Gastrocnemius medialis (tissue), 4 donors: ENCODE results near the gene FAM83G. TPM values are rescaled to one million over a fixed set of nuclear protein-coding genes. Genes with fewer than 3 reads are reported as not detected.

Experiments
- ATAC-seq, 2 donors: fragments of 150-250 bp; one replicate each; pipeline ENCODE4 v1.9.1; 2016
- DNase-seq, 2 donors: peaks; one replicate each; pipeline ENCODE4 v3.0.0-alpha.2; 2019
- H3K27ac ChIP-seq, 4 donors: fragments of 200-600 bp; sonication (generic); 1 replicate in 1 of 4; 2 replicates in 3 of 4; pipeline ENCODE4 v1.5.1; 2016 to 2018; ENCODE audit warnings: mild to moderate bottlenecking in 2 of 4, moderate library complexity in 1 of 4
- H3K27me3 ChIP-seq, 3 donors: fragments of 200-600 bp; sonication (generic) in 2 of 3; 1 replicate in 1 of 3; 2 replicates in 2 of 3; pipeline versions ENCODE4 v1.5.1 to v1.6.0; 2016 to 2019; ENCODE audit warnings: mild to moderate bottlenecking in 1 of 3, moderate library complexity in 1 of 3
- H3K36me3 ChIP-seq, 2 donors: fragments of 200-600 bp; sonication (generic) in 1 of 2; one replicate each; pipeline ENCODE4 v1.5.1; 2017 to 2018
- H3K4me1 ChIP-seq, 2 donors: fragments of 200-600 bp; sonication (generic) in 1 of 2; one replicate each; pipeline ENCODE4 v1.5.1; 2016 to 2017; ENCODE audit warnings: mild to moderate bottlenecking in 2 of 2
- H3K4me3 ChIP-seq, 4 donors: fragments of 200-600 bp; sonication (generic) in 3 of 4; 1 replicate in 1 of 4; 2 replicates in 3 of 4; pipeline ENCODE4 v1.5.1; 2016 to 2019; ENCODE audit warnings: mild to moderate bottlenecking in 2 of 4
- H3K9me3 ChIP-seq, 3 donors: fragments of 200-600 bp; sonication (generic) in 2 of 3; 1 replicate in 1 of 3; 2 replicates in 2 of 3; pipeline ENCODE4 v1.5.1; 2016 to 2019
- POLR2A ChIP-seq, 2 donors: fragments of 450-650 bp; IDR thresholded peaks; one replicate each; pipeline ENCODE4 v1.6.1; 2017; ENCODE audit warnings: antibody characterized with exemption in 2 of 2, mild to moderate bottlenecking in 2 of 2, moderate library complexity in 2 of 2
- in situ Hi-C, 4 donors: fragments of 200-750 bp; cut with MboI; loops; one replicate each; pipeline versions ENCODE4 v1.15.0 to v1.8.0; 2017; ENCODE audit warnings: low sequenced_read_pairs in 4 of 4
- intact Hi-C: fragments of 100-400 bp; cut with DNase I; formaldehyde crosslinking; loops from one replicate; pipeline ENCODE4 v1.15.1; 2023; ENCODE audit warnings: low total_unique reads
- total RNA-seq, 4 donors: library from RNA; depleted of rRNA; stranded (reverse); fragments of >200 nt; gene quantifications; one replicate each; pipeline versions ENCODE4 v1.1.0 to v1.2.3, GENCODE V29; 2016
- TF ChIP-seq, protein P1 (sequence below), 5 experiments: fragments of 450-650 bp in 3 of 5; fragments of 200-600 bp in 2 of 5; sonication (generic) in 2 of 5; IDR thresholded peaks in 4 of 5; conservative IDR thresholded peaks in 1 of 5; 1 replicate in 4 of 5; 2 replicates in 1 of 5; pipeline ENCODE4 v1.5.1; 2016 to 2019; ENCODE audit warnings: antibody characterized with exemption in 5 of 5, mild to moderate bottlenecking in 3 of 5, moderate library complexity in 3 of 5

The FAM83G gene
- total RNA-seq, 4 donors from 2014 or later, result 8.2 to 25.6 (median 16.9) TPM

GRCh38 chr17:18999394-18999793 is 5.2 kb downstream of the FAM83G start:
- intact Hi-C loops, result no loop called here

GRCh38 chr17:18997650-18998196 is 6.8 kb downstream of the FAM83G start:
- TF ChIP-seq POLR2A (IDR thresholded peaks at IDR 0.05), result no peak
- TF ChIP-seq, protein P1, sequence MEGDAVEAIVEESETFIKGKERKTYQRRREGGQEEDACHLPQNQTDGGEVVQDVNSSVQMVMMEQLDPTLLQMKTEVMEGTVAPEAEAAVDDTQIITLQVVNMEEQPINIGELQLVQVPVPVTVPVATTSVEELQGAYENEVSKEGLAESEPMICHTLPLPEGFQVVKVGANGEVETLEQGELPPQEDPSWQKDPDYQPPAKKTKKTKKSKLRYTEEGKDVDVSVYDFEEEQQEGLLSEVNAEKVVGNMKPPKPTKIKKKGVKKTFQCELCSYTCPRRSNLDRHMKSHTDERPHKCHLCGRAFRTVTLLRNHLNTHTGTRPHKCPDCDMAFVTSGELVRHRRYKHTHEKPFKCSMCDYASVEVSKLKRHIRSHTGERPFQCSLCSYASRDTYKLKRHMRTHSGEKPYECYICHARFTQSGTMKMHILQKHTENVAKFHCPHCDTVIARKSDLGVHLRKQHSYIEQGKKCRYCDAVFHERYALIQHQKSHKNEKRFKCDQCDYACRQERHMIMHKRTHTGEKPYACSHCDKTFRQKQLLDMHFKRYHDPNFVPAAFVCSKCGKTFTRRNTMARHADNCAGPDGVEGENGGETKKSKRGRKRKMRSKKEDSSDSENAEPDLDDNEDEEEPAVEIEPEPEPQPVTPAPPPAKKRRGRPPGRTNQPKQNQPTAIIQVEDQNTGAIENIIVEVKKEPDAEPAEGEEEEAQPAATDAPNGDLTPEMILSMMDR (IDR thresholded peaks at IDR 0.05 in 4 of 5, conservative IDR thresholded peaks at IDR 0.05 in 1 of 5), result no peak
- Histone ChIP-seq H3K36me3 (no peaks in the 10 kb centered on the region), H3K27me3 (no peaks in the 10 kb centered on the region), H3K27ac (no peak overlapping the region), H3K4me3 (no peak overlapping the region), H3K4me1 (no peaks in the 10 kb centered on the region), H3K9me3 (no peaks in the 10 kb centered on the region)
- in situ Hi-C loops, result no loop called here
- intact Hi-C loops, result no loop called here
- ATAC-seq (no peak), DNase-seq (no peak)

More at GRCh38 chr17:18999394-18999793, 5.2 kb downstream of the FAM83G start:
- no peaks in the 10 kb centered on the region for H3K36me3 ChIP-seq
- ATAC-seq (no peak), DNase-seq (no peak)
- in situ Hi-C loops, result no loop called here
- H3K27ac ChIP-seq, result no peak overlapping the region
- TF ChIP-seq, protein P1 (IDR thresholded peaks at IDR 0.05 in 4 of 5, conservative IDR thresholded peaks at IDR 0.05 in 1 of 5), result no peak
- no peak for TF ChIP-seq POLR2A (IDR thresholded peaks at IDR 0.05)
- peaks cover 0 to 5% of the 10 kb centered on the region in 2 donors for H3K4me1 ChIP-seq
- no peak overlapping the region for H3K4me3 ChIP-seq
- H3K27me3 ChIP-seq, result no peaks in the 10 kb centered on the region
- H3K9me3 ChIP-seq, result no peaks in the 10 kb centered on the region

- no peak for DNase-seq
- intact Hi-C loops (no loop called here), in situ Hi-C loops (no loop called here)
- H3K27ac ChIP-seq, result no peak overlapping the region
- no peaks in the 10 kb centered on the region for H3K36me3 ChIP-seq
- H3K4me1 ChIP-seq, result no peaks in the 10 kb centered on the region
- no peak for TF ChIP-seq POLR2A (IDR thresholded peaks at IDR 0.05)
- TF ChIP-seq, protein P1 (IDR thresholded peaks at IDR 0.05 in 4 of 5, conservative IDR thresholded peaks at IDR 0.05 in 1 of 5), result no peak
- no peak for ATAC-seq
- H3K27me3 ChIP-seq, result no peaks in the 10 kb centered on the region
- no peaks in the 10 kb centered on the region for H3K9me3 ChIP-seq
- H3K4me3 ChIP-seq, result no peak overlapping the region
These were observed 8.1 kb downstream of the FAM83G start for GRCh38 chr17:18996458-18996857.

DNA sequence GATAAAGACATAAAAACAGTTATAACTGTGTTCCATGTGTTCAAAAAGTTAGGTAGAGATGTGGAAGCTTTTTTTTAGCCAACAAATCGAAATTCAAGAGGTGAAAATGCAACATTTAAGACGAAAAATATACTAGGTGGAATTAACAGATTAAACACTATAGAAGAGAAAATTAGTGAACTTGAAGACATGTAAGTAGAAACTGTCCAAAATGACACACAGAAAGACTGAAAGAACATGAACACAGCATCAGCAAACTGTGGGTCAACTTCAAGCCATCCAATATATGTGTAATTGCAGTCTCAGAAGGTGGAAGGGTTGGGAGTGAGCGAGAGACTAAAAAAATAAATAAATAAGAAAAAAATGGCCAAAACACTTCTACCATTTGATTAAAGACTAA is 9.3 kb downstream of the FAM83G start:
- Histone ChIP-seq H3K9me3 (no peaks in the 10 kb centered on the region), H3K4me3 (no peak overlapping the region), H3K4me1 (no peaks in the 10 kb centered on the region), H3K27ac (no peak overlapping the region), H3K36me3 (no peaks in the 10 kb centered on the region), H3K27me3 (no peaks in the 10 kb centered on the region)
- intact Hi-C loops, result no loop called here
- ATAC-seq (no peak), DNase-seq (no peak)
- in situ Hi-C loops, result no loop called here
- no peak for TF ChIP-seq POLR2A (IDR thresholded peaks at IDR 0.05)
- TF ChIP-seq, protein P1 (IDR thresholded peaks at IDR 0.05 in 4 of 5, conservative IDR thresholded peaks at IDR 0.05 in 1 of 5), result no peak

GRCh38 chr17:18994631-18995030 is 9.9 kb downstream of the FAM83G start:
- no peaks in the 10 kb centered on the region for H3K36me3 ChIP-seq
- no peak for TF ChIP-seq POLR2A (IDR thresholded peaks at IDR 0.05)
- TF ChIP-seq, protein P1 (IDR thresholded peaks at IDR 0.05 in 4 of 5, conservative IDR thresholded peaks at IDR 0.05 in 1 of 5), result no peak
- in situ Hi-C loops, result no loop called here

More at GRCh38 chr17:18994631-18995030, 9.9 kb downstream of the FAM83G start:
- H3K4me1 ChIP-seq, result no peaks in the 10 kb centered on the region
- DNase-seq, result no peak
- no peak for ATAC-seq
- H3K9me3 ChIP-seq, result no peaks in the 10 kb centered on the region
- no peak overlapping the region for H3K4me3 ChIP-seq
- intact Hi-C loops, result no loop called here
- no peak overlapping the region for H3K27ac ChIP-seq
- H3K27me3 ChIP-seq, result no peaks in the 10 kb centered on the region
